GM21390 (cell line): ENCODE measurements around the gene ENPP6.

Source experiments
- ATAC-seq: cut with Tn5 transposase; IDR thresholded peaks from one replicate; pipeline ENCODE4 v1.9.1; 2021; ENCODE audit not compliant: unreplicated experiment

ENPP6 gene

GRCh38 chr4:184217634-184218033 is at the start of gene ENPP6:
Gene ENPP6 (minus strand): TSS chr4:184217873. CDS start chr4:184217819, 54 bp downstream.
- no peak for ATAC-seq

- no peak for ATAC-seq
These were observed 49.5 kb upstream of the ENPP6 start for GRCh38 chr4:184267206-184267608.

GRCh38 chr4:184265546-184266351 is 48.1 kb upstream of the ENPP6 start:
- no peak for ATAC-seq

- ATAC-seq, result peak; percentile 30
These were observed 46.4 kb upstream of the ENPP6 start for GRCh38 chr4:184263910-184264732.

GRCh38 chr4:184263461-184263860 is 45.8 kb upstream of the ENPP6 start:
- no peak for ATAC-seq

- ATAC-seq, result no peak
These were observed 45.2 kb upstream of the ENPP6 start for GRCh38 chr4:184262901-184263300.

- ATAC-seq, result no peak
These were observed 43.6 kb upstream of the ENPP6 start for GRCh38 chr4:184261246-184261645.

- ATAC-seq, result no peak
These were observed 42.2 kb upstream of the ENPP6 start for GRCh38 chr4:184259866-184260265.

GRCh38 chr4:184259081-184259480 is 41.4 kb upstream of the ENPP6 start:
- no peak for ATAC-seq

- no peak for ATAC-seq
These were observed 38.4 kb upstream of the ENPP6 start for GRCh38 chr4:184255871-184256642.

GRCh38 chr4:184255361-184255760 is 37.7 kb upstream of the ENPP6 start:
- ATAC-seq, result no peak

GRCh38 chr4:184253072-184253420 is 35.4 kb upstream of the ENPP6 start:
- no peak for ATAC-seq

GRCh38 chr4:184252136-184253071 is 34.7 kb upstream of the ENPP6 start:
- no peak for ATAC-seq

- no peak for ATAC-seq
These were observed 34.0 kb upstream of the ENPP6 start for GRCh38 chr4:184251670-184251980.

GRCh38 chr4:184250795-184251669 is 33.4 kb upstream of the ENPP6 start:
- peak; percentile 86 for ATAC-seq

- no peak for ATAC-seq
These were observed 30.5 kb upstream of the ENPP6 start for GRCh38 chr4:184248216-184248615.

GRCh38 chr4:184247421-184247820 is 29.7 kb upstream of the ENPP6 start:
- no peak for ATAC-seq

GRCh38 chr4:184246426-184246825 is 28.8 kb upstream of the ENPP6 start:
- no peak for ATAC-seq

GRCh38 chr4:184238072-184238745 is 20.5 kb upstream of the ENPP6 start:
- ATAC-seq, result no peak
